Tibial nerve (tissue), 4 donors: Measurements from ENCODE around the gene KDM5D.

Experiments
- EP300 ChIP-seq, 2 donors: sonication (generic); formaldehyde crosslinking; IDR thresholded peaks; one replicate each; pipeline ENCODE4 v1.6.1; 2017; ENCODE audit warnings: antibody characterized with exemption in 2 of 2, mild to moderate bottlenecking in 1 of 2
- POLR2A ChIP-seq, 2 donors: fragments of 450-650 bp; IDR thresholded peaks; one replicate each; pipeline ENCODE4 v1.6.1; 2017; ENCODE audit warnings: antibody characterized with exemption in 2 of 2, mild to moderate bottlenecking in 2 of 2, moderate library complexity in 2 of 2
- TF ChIP-seq, protein P1 (sequence below), 5 experiments: fragments of 200-600 bp in 3 of 5; fragments of 450-650 bp in 2 of 5; sonication (generic) in 3 of 5; IDR thresholded peaks; one replicate each; pipeline ENCODE4 v1.5.1; 2016 to 2019; ENCODE audit warnings: antibody characterized with exemption in 5 of 5, mild to moderate bottlenecking in 3 of 5, moderate library complexity in 2 of 5

DNA sequence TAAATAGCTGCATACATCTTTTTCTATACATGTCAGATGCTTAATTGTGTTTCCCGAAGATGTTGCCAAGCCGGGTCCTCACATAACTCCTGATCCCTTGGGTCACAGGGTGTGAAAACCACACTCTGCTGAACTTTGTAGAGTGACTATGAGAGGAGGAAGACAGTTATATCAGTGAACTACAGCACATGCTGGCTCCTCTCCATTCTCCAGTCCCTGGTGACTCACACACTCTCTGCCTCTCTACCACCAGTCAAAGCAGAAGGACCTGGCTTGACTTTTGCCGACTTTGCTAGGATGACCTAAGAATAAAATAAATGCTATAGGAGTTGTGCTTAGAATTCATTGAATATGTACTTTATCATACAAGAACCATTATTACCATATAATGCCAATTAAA is 23.8 kb upstream of the KDM5D start:
- TF ChIP-seq, protein P1, sequence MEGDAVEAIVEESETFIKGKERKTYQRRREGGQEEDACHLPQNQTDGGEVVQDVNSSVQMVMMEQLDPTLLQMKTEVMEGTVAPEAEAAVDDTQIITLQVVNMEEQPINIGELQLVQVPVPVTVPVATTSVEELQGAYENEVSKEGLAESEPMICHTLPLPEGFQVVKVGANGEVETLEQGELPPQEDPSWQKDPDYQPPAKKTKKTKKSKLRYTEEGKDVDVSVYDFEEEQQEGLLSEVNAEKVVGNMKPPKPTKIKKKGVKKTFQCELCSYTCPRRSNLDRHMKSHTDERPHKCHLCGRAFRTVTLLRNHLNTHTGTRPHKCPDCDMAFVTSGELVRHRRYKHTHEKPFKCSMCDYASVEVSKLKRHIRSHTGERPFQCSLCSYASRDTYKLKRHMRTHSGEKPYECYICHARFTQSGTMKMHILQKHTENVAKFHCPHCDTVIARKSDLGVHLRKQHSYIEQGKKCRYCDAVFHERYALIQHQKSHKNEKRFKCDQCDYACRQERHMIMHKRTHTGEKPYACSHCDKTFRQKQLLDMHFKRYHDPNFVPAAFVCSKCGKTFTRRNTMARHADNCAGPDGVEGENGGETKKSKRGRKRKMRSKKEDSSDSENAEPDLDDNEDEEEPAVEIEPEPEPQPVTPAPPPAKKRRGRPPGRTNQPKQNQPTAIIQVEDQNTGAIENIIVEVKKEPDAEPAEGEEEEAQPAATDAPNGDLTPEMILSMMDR (IDR thresholded peaks at IDR 0.05), result no peak
- TF ChIP-seq EP300 (IDR thresholded peaks at IDR 0.05) (no peak), POLR2A (IDR thresholded peaks at IDR 0.05) (no peak)
